ENCODE measurements around the gene KPTN. TPM values are rescaled to one million over a fixed set of nuclear protein-coding genes. Genes with fewer than 3 reads are reported as not detected.

KPTN gene
- total and polyA plus RNA-seq, 2 of the 13 experiments (the other 11 are each of a cell fraction or from before 2014, with no cell fraction given): 9.1 to 13.3 TPM

GRCh38 chr19:47471733-47472457, 12.1 kb downstream of the KPTN start, which contains the start of gene SLC8A2:
Gene SLC8A2, minus strand, starts transcription at chr19:47471893. Its CDS starts 5,490 bp downstream, at chr19:47466403.
- ChIA-PET CTCF (ENCODE audit: low intra/inter-chr PET ratio, low total read pairs) (no interaction called here), POLR2A (no interaction called here)
- DNase-seq (ENCODE audit: low spot score) (peak; percentile 52), ATAC-seq (peak; percentile 35), FAIRE-seq (no peak)
- H2AFZ ChIP-seq (ENCODE audit: low read length): no peak within 1 kb of the TSS
- peak within 1 kb of the TSS; percentile 58; the same call in 1 of the 2 replicates for H3K4me2 ChIP-seq (ENCODE audit: low read depth, low read length)
- peaks cover 3 to 40% of the 10 kb centered on the region in 2 experiments; a peak in 4 of 5 replicates for H3K27me3 ChIP-seq (ENCODE audit: control insufficient read depth in 1 of 2, insufficient read depth in 2 of 2, low read length in 2 of 2)
- no peak within 1 kb of the TSS for H3K27ac ChIP-seq (ENCODE audit: extremely low read length, insufficient read depth, low read length)
- BruUV-seq (replicated peaks): no TSS peak
- H3K4me3 ChIP-seq (replicated peaks in 1 of 3; ENCODE audit: insufficient read depth in 1 of 3, low read depth in 2 of 3, low read length in 3 of 3): peak within 1 kb of the TSS in 1 of 3 experiments; percentile 16; a peak in 1 of 6 replicates
- peaks cover 6% of the 10 kb centered on the region; the same call in 1 of the 2 replicates for H3K4me1 ChIP-seq (ENCODE audit: insufficient read depth, low read length)
- in situ Hi-C loops (cut with HindIII; ENCODE audit: extremely low pct_ligation_motif_present, low pct_unique_long_range_greater_than_20kb) (no loop called here), intact Hi-C loops (cut with micrococcal nuclease; ENCODE audit: unreplicated experiment) (no loop called here)
- H3K36me3 ChIP-seq (replicated peaks in 1 of 2; ENCODE audit: control insufficient read depth in 1 of 2, insufficient read depth in 2 of 2, low read length in 2 of 2): no peaks in the 10 kb centered on the region
- no peaks in the 10 kb centered on the region for H3K79me2 ChIP-seq (ENCODE audit: insufficient read depth, low read length)
- H4K20me1 ChIP-seq (ENCODE audit: insufficient read depth, low read length): no peaks in the 10 kb centered on the region
- no peak within 1 kb of the TSS for H3K9ac ChIP-seq (ENCODE audit: insufficient read depth, low read depth, low read length)
- H3K9me3 ChIP-seq (ENCODE audit: low read length): no peaks in the 10 kb centered on the region
- 11% methylated on average over 26 of the region's 29 CpGs for WGBS (ENCODE audit: low lambda C conversion rate)
- TF ChIP-seq ZNF574 (CRISPR knock-in tag; IDR thresholded peaks at IDR 0.05): peak; percentile 42; the same call in 1 of the 2 replicates
- no peak for TF ChIP-seq KAT8 (CRISPR knock-in tag; IDR thresholded peaks at IDR 0.05)
- no peak for TF ChIP-seq TRAFD1 (CRISPR knock-in tag; IDR thresholded peaks at IDR 0.05; ENCODE audit: borderline replicate concordance)
- no peak for TF ChIP-seq TIGD3 (CRISPR knock-in tag; IDR thresholded peaks at IDR 0.05; ENCODE audit: borderline replicate concordance)
- no peak for TF ChIP-seq THAP8 (CRISPR knock-in tag; IDR thresholded peaks at IDR 0.05; ENCODE audit: borderline replicate concordance)
- no peak for TF ChIP-seq TGIF2 (CRISPR knock-in tag; IDR thresholded peaks at IDR 0.05)
- no peak for TF ChIP-seq CENPX (CRISPR knock-in tag; IDR thresholded peaks at IDR 0.05)
- TF ChIP-seq THAP7 (CRISPR knock-in tag; IDR thresholded peaks at IDR 0.05): no peak
- TF ChIP-seq CCDC6 (CRISPR knock-in tag; IDR thresholded peaks at IDR 0.05): no peak; the same call in 1 of the 2 replicates
- no peak for TF ChIP-seq RBM39 (IDR thresholded peaks at IDR 0.05; ENCODE audit: low read depth, low read length, poor library complexity, severe bottlenecking)
- no peak for TF ChIP-seq NR2F1 (CRISPR knock-in tag; IDR thresholded peaks at IDR 0.05)
- TF ChIP-seq BORCS8-MEF2B (CRISPR knock-in tag; IDR thresholded peaks at IDR 0.05): peak; percentile 56; the same call in 1 of the 2 replicates
- TF ChIP-seq KAT7 (CRISPR knock-in tag; IDR thresholded peaks at IDR 0.05; ENCODE audit: borderline replicate concordance): no peak
- TF ChIP-seq NCOR1 (IDR thresholded peaks at IDR 0.05; ENCODE audit: borderline replicate concordance, low read length): no peak
- TF ChIP-seq NFIC (IDR thresholded peaks at IDR 0.05; ENCODE audit: low read length): no peak
